Measurements from ENCODE around the gene SMAD2.

Gene SMAD2

DNA sequence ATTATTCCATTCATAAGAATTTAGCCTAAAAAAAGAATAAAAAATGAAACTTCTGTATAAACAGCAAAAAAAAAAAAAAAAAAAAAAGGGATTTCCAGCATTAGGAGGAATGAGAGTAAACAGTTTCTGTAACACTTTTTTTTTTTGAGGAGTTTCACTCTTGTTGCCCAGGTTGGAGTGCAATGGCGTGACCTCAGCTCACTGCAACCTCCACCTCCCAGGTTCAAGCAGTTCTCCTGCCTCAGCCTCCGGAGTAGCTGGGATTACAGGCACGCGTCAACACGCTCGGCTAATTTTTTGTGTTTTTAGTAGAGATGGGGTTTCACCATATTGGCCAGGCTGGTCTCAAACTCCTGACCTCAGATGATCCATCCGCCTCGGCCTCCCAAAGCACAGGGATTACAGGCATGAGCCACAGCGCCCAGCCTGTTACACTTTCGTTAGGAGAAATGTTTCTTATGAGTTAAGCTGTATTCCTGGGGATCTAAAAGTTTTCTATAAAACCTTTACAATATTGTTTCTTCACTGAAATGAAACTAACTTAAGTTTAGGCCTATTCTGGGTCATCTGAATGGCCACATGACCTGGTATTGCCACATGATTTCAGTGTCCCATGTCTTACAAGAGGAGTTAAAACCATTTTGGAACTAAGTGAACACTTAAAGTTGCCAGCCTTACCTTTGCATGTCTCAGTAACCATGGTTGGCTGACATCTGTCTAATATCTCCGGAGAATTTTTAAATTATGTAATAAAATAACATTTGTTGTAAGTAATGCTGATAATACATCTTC is 17.5 kb downstream of the SMAD2 start:
- TF ChIP-seq, protein P1, sequence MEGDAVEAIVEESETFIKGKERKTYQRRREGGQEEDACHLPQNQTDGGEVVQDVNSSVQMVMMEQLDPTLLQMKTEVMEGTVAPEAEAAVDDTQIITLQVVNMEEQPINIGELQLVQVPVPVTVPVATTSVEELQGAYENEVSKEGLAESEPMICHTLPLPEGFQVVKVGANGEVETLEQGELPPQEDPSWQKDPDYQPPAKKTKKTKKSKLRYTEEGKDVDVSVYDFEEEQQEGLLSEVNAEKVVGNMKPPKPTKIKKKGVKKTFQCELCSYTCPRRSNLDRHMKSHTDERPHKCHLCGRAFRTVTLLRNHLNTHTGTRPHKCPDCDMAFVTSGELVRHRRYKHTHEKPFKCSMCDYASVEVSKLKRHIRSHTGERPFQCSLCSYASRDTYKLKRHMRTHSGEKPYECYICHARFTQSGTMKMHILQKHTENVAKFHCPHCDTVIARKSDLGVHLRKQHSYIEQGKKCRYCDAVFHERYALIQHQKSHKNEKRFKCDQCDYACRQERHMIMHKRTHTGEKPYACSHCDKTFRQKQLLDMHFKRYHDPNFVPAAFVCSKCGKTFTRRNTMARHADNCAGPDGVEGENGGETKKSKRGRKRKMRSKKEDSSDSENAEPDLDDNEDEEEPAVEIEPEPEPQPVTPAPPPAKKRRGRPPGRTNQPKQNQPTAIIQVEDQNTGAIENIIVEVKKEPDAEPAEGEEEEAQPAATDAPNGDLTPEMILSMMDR (IDR thresholded peaks at IDR 0.05) = no peak

DNA sequence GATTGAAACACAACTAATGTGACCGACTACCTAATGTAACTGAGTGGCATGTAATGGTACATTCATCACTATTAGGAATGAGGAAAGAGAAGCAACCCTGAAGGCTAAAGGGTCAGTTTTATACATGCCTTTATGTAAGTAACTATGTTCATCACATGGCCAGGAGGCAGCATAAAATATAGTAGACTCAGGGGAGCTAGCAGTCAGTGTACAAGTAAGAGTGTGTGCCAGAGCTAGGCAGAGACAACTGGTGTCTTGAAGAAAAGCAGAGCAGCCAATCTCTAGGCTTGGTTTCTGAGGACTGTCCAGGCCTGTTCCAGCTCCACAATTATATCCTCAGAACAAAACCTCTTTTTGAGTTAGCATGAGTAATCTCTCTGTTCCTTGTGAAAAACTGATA is 18.1 kb downstream of the SMAD2 start:
- TF ChIP-seq, protein P1 (IDR thresholded peaks at IDR 0.05) = no peak

DNA sequence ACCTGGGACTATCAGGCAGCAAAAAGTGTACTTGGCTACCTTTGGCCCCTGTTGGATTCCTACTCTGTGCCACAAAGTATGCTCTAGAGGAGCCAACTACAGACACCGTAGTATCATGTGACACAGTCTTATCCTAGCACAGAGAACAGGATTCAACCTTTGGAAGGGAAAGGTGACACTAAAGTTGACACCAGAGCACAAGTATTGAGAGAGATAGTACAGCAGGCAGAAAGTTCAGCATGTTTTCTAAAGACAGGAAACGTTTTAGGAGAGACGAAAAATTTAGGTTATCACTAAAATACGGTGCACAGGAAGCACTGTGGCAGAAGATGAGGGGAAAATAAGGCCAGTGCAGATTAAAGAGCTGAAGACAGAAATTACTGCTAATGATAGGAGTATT is 18.6 kb downstream of the SMAD2 start:
- TF ChIP-seq, protein P1 (IDR thresholded peaks at IDR 0.05) = no peak

DNA sequence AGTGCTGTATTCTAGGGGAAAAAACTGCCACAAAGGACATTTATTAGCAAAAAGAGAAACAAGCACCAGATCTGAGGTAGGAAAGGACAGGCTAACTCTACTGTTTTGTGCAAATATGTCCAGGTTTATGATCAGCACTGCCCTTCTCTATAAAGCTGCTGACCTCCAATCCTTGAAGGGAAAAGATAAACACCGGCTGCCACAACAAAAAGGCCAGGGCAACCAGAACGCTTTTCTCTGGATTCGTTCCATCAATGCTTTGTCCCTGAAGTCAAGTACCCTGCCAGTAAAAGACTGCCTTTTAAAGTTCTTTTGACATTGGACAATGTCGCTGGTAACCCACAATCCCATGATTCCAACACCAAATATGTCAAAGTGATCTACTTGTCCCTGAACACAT is 21.0 kb downstream of the SMAD2 start:
- TF ChIP-seq, protein P1 (IDR thresholded peaks at IDR 0.05) = no peak

DNA sequence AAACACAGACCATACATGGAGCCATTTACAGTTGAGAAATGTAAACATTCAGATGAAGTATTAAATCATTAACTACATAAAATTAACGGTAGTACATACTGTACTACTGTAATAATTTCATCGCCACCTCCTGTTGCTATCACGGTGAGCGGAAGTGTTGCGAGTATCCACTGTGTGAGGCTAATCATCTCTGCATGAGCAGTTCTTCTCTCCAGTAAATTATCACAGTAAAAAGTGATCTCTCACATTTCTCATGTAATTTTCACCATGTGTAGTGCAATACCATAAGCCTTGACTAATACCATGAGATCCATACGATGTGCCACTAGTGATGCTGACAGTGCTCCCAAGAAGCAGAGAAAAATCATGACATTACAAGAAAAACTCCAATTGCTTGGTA is 21.9 kb downstream of the SMAD2 start:
- TF ChIP-seq, protein P1 (IDR thresholded peaks at IDR 0.05) = no peak

DNA sequence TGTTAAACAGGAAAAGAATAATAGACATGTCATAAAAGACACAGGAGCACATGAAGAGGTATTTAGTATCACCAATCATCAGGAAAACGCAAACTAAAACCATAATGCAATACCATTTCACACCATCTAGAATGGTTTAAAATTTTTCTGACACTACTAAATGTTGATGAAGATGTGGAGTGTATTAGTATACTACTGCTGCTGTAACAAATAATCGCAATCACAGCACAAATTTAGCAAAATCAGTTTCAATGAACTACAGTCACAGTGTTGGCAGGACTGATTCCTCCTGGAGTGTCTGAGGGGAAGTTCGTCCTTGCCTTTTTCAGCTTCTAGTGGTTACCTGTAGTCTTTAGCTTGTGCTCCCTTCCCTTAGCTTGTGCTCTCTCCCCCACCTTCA is 24.1 kb downstream of the SMAD2 start:
- TF ChIP-seq, protein P1 (IDR thresholded peaks at IDR 0.05) = no peak

DNA sequence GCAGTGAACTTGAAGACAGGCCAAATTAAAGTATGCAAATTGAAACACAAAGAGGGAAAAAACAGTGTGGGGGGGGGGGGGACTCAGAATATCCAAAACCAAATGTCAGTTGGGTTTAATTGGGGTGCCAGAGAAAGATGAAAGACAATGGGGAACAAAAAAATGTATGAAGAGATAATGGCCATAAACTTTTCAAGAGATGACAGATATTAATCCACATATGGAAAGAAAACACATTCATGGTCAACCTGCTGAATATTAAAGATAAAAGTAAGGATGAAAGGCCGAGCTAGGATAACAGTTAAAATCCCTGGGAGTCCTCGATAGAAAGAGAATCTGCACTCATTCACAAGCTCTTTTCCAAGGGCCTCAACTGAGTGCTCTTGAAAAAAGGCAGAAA is 26.6 kb downstream of the SMAD2 start:
- TF ChIP-seq, protein P1 (IDR thresholded peaks at IDR 0.05) = no peak

Measured in LNCAP (cell line).